OCI-LY1 (cell line): ENCODE measurements around the gene KLHDC8A.

Source experiments
- EZH2 ChIP-seq: fragments of 200-600 bp; sonication (generic), shearing (Covaris generic); IDR thresholded peaks from 2 replicates; pipeline ENCODE4 v1.8.0; 2017; ENCODE audit warnings: borderline replicate concordance, mixed run types, mild to moderate bottlenecking, antibody characterized with exemption, low read length, moderate library complexity, mixed read lengths
- TF ChIP-seq, protein P1 (sequence below): fragments of 200-600 bp; sonication (generic), shearing (Covaris generic); IDR thresholded peaks from 2 replicates; pipeline ENCODE4 v1.5.1; 2017; ENCODE audit warnings: mild to moderate bottlenecking, antibody characterized with exemption, low read length, moderate library complexity, mixed read lengths

GRCh38 chr1:205317311-205317917 lies 39.3 kb downstream of the KLHDC8A start:
- TF ChIP-seq, protein P1, sequence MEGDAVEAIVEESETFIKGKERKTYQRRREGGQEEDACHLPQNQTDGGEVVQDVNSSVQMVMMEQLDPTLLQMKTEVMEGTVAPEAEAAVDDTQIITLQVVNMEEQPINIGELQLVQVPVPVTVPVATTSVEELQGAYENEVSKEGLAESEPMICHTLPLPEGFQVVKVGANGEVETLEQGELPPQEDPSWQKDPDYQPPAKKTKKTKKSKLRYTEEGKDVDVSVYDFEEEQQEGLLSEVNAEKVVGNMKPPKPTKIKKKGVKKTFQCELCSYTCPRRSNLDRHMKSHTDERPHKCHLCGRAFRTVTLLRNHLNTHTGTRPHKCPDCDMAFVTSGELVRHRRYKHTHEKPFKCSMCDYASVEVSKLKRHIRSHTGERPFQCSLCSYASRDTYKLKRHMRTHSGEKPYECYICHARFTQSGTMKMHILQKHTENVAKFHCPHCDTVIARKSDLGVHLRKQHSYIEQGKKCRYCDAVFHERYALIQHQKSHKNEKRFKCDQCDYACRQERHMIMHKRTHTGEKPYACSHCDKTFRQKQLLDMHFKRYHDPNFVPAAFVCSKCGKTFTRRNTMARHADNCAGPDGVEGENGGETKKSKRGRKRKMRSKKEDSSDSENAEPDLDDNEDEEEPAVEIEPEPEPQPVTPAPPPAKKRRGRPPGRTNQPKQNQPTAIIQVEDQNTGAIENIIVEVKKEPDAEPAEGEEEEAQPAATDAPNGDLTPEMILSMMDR: no peak
- no peak for TF ChIP-seq EZH2
